Measurements from ENCODE around the gene GNB1L. TPM values are rescaled to one million over a fixed set of nuclear protein-coding genes. Genes with fewer than 3 reads are reported as not detected.

The GNB1L gene
- total RNA-seq, 1 donor from 2014 or later: 5.0 TPM

DNA sequence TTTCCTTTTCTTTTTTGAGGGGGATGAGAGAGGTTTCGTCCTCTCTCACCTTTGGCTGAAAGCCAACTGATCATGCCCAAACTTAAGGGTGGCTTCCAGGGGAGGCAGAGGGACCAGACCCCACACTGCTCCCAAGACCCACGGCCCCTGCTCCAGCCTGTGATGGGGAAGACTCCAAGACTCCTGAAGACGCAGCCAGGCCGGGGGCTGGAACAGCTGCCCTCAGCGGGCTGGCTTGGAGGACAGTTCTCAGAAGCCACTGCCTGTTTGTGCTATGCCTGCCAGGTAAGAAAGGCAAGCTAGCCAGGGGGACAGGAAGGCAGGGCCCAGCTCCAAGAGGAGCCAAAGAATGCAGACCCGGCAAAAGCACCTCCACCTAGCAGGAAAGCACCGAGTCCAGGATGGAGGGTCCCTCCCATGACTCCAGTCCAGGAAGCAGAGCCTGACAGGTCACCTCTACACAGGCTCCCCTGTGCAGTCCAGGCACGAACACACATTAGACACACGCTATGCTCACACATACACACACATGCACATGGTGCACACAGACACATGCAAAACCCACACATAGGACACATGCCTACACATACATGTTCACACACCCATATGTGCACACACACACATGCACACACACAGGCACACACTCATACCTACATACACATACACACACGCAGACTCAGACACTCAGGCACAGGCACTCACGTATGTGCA lies 31.3 kb downstream of the GNB1L start:
- TF ChIP-seq, protein P1, sequence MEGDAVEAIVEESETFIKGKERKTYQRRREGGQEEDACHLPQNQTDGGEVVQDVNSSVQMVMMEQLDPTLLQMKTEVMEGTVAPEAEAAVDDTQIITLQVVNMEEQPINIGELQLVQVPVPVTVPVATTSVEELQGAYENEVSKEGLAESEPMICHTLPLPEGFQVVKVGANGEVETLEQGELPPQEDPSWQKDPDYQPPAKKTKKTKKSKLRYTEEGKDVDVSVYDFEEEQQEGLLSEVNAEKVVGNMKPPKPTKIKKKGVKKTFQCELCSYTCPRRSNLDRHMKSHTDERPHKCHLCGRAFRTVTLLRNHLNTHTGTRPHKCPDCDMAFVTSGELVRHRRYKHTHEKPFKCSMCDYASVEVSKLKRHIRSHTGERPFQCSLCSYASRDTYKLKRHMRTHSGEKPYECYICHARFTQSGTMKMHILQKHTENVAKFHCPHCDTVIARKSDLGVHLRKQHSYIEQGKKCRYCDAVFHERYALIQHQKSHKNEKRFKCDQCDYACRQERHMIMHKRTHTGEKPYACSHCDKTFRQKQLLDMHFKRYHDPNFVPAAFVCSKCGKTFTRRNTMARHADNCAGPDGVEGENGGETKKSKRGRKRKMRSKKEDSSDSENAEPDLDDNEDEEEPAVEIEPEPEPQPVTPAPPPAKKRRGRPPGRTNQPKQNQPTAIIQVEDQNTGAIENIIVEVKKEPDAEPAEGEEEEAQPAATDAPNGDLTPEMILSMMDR (IDR thresholded peaks at IDR 0.05; ENCODE audit: partially characterized antibody, unreplicated experiment): no peak
- H3K27ac Mint-ChIP-seq (ENCODE audit: unreplicated experiment): no peak overlapping the region
- H3K4me3 Mint-ChIP-seq (ENCODE audit: unreplicated experiment): no peak overlapping the region
- no peak for DNase-seq
- H3K27me3 Mint-ChIP-seq (ENCODE audit: unreplicated experiment): peaks cover 5% of the 10 kb centered on the region
- peaks cover 2% of the 10 kb centered on the region for H3K9me3 Mint-ChIP-seq (ENCODE audit: unreplicated experiment)
- peaks cover 6% of the 10 kb centered on the region for H3K4me1 Mint-ChIP-seq (ENCODE audit: low read depth, unreplicated experiment)
- no peaks in the 10 kb centered on the region for H3K36me3 Mint-ChIP-seq (ENCODE audit: unreplicated experiment)

DNA sequence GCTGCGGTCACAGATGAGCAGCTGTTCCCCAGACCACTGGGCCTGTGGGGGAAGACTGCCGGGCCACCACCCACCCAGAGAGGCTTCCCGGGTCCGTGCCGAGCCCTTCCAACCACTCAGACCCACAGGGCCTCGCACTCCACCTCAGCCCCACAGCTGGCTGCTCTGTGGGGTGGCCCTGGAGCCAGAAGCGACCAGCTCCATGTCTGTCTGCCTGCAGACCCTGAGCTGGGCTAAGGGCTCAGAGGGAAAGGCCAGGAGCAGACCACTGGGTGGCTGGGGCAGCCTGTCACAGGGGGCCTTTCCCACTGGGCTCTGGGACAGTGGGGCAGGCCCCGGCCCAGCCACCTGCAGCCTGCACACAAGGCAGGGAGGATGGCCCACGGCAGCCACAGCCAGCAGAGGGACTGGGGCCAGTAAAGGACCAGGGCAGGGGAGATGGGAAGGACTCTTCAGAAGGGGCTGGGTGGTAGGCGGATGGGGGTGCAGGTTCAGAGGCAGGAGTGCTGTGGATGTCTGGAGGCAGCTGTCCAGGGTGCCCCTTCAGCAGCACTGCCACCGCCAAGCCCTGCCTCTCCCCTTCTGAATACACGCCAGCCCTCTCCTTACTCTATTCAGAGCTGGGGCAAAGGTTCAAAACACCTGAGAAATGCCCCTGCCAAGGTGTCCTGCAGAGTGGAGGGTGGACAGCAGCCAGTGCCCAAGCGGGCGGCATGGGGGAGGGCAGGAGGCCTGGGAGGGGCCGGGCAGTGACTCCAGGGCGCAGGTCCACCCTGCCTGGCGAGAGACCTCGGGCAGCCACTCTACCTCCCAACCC lies 32.2 kb downstream of the GNB1L start:
- DNase-seq: peak; percentile 19
- peaks cover 2% of the 10 kb centered on the region for H3K9me3 Mint-ChIP-seq (ENCODE audit: unreplicated experiment)
- TF ChIP-seq, protein P1 (IDR thresholded peaks at IDR 0.05; ENCODE audit: partially characterized antibody, unreplicated experiment): no peak
- no peak overlapping the region for H3K27ac Mint-ChIP-seq (ENCODE audit: unreplicated experiment)
- H3K4me3 Mint-ChIP-seq (ENCODE audit: unreplicated experiment): no peak overlapping the region
- peaks cover 6% of the 10 kb centered on the region for H3K4me1 Mint-ChIP-seq (ENCODE audit: low read depth, unreplicated experiment)
- peaks cover 5% of the 10 kb centered on the region for H3K27me3 Mint-ChIP-seq (ENCODE audit: unreplicated experiment)
- H3K36me3 Mint-ChIP-seq (ENCODE audit: unreplicated experiment): no peaks in the 10 kb centered on the region

- Mint-ChIP-seq H3K36me3 (ENCODE audit: unreplicated experiment) (no peaks in the 10 kb centered on the region), H3K9me3 (ENCODE audit: unreplicated experiment) (peaks cover 5% of the 10 kb centered on the region), H3K4me3 (ENCODE audit: unreplicated experiment) (no peak overlapping the region), H3K27me3 (ENCODE audit: unreplicated experiment) (peaks cover 6% of the 10 kb centered on the region), H3K27ac (ENCODE audit: unreplicated experiment) (no peak overlapping the region), H3K4me1 (ENCODE audit: low read depth, unreplicated experiment) (peaks cover 6% of the 10 kb centered on the region)
- TF ChIP-seq, protein P1 (IDR thresholded peaks at IDR 0.05; ENCODE audit: partially characterized antibody, unreplicated experiment): no peak
- no peak for DNase-seq
Measured at GRCh38 chr22:19821523-19822300, 33.0 kb downstream of the GNB1L start.

DNA sequence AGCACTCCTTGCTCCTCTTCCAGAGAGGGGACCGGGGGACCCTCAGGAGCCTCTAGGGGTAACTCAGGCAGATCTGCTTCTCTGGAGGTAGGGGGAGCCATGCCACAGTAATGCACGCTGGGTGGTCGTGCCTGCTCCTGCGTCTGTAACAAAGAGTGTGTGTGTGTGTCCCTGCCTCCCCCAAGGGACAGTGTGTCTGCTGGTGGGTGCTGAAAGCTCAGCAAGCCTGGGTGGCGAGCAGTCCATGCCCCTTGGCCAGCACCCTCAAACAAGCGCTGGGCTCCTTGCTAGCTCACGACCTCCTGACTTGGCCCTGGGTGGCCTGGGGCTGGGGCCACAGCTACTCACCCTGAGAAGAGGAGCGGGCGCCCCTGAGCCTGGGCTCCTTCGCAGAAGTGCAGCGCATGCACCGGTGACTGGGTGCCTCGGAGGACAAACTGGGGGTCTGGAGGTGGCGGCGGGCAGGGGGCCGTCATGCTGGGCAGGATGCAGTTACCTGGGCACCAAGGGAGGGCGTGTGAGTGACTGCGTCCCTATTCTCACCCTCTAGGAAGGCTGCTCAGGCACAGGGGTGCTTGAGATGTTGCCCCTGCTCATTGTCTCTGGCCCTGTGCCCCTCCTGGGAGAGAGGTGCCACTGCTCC lies 33.7 kb downstream of the GNB1L start:
- no peak overlapping the region for H3K27ac Mint-ChIP-seq (ENCODE audit: unreplicated experiment)
- no peak for DNase-seq
- H3K9me3 Mint-ChIP-seq (ENCODE audit: unreplicated experiment): peaks cover 5% of the 10 kb centered on the region
- H3K4me1 Mint-ChIP-seq (ENCODE audit: low read depth, unreplicated experiment): peaks cover 11% of the 10 kb centered on the region
- TF ChIP-seq, protein P1 (IDR thresholded peaks at IDR 0.05; ENCODE audit: partially characterized antibody, unreplicated experiment): no peak
- H3K27me3 Mint-ChIP-seq (ENCODE audit: unreplicated experiment): peaks cover 11% of the 10 kb centered on the region
- H3K4me3 Mint-ChIP-seq (ENCODE audit: unreplicated experiment): no peak overlapping the region
- H3K36me3 Mint-ChIP-seq (ENCODE audit: unreplicated experiment): no peaks in the 10 kb centered on the region
